CD1c-positive myeloid dendritic cell (primary cell): ENCODE measurements around the gene CIT.

Experiments
- DNase-seq: peaks from one replicate; pipeline ENCODE4 v3.0.0-alpha.2; 2016; ENCODE audit errors: extremely low spot score

CIT gene

DNA sequence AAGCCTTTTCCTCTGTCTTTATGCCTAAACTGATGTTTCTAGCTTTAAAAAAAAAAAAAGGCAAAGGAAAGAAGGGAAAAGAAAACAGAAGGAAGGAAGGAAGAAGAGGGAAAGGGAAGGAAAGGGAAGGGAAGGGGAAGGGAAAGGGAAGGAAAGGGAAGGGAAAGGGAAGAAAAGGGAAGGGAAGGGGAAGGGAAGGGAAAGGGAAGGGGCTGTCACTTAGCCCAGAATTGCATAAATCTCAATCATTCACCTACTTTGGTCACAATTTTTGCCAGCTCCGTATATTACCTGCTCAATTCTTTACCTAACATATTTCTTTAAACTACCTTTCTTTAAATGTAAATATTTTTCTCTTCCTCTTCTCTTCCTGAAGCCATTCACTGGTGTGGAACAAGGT, 26.8 kb downstream of the CIT start:
- no peak for DNase-seq

DNA sequence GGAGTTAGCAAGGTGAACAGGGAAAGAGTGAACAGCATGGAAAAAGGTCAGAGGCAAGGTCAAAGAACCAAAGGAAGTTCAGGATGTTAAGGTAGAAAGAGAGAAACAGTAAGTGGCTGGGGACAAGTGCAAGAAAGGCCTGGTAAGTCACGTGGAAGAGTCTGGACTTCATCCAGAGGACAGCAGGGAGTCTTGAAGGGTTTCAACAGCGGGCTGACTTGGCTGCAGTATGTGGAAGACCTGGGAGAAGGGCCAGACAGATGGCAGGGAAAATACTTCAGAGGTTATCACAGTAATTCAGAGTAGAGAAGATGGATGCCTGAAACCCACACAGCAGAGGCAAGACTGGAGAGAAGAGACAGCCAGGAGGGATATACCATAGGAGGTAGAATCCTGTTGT, 34.0 kb downstream of the CIT start:
- DNase-seq = no peak

DNA sequence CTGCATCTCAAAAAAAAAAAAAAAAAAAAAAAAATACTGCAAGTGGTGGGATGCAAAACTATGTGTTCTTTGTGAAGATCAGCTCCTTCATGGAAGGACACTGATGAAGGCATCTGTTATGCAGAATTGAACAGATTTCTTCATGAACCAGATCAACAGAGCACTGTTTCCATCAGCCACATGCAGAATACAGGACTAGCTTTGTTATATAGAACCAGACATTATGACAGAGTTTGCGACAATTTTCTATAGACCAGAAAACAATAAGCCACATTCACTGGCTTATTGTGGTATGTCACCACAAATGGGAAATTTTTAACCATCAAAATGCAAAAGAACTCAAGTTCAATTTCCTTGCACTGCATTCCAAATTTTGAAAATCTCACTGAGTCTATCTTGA, 34.7 kb downstream of the CIT start:
- no peak for DNase-seq

DNA sequence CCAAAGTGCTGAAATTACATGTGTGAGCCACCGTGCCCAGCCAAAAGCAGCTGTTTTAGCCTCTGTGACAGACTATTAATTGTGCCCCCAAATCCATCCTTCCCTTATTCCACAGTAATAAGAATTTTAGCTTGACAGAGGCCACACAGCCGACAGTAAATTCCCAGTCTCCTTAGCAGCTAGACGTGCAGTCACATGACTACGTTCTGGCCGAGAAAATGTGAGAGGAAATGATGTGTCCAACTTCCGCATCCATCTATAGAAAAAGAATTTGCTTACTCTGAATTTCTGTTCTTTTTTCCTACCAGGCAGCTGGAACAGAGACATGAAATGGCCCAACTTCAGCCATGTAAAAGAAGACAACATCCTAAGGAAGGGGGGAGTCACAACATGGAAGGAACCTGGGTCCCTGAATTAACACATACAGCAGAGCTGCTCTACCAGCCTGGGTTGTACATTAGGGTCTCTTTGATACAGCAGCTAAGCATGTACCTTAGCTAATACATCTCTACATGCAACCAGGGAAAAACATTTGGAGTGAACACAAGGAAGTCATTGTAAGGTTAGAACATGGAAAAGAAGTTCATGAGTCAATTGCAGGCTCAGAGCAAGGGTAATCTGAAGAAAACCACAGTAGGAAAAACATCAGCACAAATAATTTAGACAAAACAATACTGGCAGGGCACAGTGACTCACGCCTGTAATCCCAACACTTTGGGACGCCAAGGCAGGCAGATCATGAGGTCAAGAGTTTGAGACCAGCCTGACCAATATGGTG, 35.5 kb downstream of the CIT start:
- no peak for DNase-seq

DNA sequence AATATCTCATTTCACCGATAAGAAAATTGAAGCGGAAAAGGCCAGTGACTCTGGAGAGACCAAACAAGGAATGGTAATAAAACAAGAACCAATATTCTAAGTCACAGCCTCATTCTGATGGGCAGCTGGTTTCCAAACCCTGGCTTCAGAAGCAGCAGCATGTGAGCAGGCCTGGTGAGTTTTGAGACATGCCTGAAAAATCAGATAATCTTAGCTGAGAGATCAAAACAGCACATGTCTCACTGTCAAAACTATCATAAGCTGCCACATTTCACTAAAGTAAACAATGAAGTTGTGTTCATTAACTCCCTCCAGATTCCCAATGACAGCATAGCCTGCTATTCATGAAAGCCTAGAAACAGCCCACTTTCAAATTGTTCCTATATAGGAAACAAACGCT, 36.5 kb downstream of the CIT start:
- no peak for DNase-seq

DNA sequence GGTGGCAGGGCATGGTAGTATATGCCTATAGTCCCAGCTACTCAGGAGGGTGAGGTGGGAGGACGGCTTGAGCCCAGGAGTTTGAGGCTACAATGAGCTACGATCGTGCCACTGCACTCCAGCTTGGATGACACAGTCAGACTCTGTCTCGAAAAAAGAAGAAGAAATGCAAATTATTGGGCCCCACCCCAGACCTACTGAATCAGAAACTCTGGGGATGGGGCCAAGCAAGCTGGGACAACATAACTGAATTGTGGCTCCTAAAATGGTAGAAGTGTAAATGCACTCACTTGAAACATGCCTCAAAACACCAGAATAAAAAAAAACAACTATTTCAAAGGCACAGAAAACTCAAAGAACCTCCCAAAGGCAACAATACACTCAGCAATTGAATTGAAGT, 37.0 kb downstream of the CIT start:
- DNase-seq = no peak

DNA sequence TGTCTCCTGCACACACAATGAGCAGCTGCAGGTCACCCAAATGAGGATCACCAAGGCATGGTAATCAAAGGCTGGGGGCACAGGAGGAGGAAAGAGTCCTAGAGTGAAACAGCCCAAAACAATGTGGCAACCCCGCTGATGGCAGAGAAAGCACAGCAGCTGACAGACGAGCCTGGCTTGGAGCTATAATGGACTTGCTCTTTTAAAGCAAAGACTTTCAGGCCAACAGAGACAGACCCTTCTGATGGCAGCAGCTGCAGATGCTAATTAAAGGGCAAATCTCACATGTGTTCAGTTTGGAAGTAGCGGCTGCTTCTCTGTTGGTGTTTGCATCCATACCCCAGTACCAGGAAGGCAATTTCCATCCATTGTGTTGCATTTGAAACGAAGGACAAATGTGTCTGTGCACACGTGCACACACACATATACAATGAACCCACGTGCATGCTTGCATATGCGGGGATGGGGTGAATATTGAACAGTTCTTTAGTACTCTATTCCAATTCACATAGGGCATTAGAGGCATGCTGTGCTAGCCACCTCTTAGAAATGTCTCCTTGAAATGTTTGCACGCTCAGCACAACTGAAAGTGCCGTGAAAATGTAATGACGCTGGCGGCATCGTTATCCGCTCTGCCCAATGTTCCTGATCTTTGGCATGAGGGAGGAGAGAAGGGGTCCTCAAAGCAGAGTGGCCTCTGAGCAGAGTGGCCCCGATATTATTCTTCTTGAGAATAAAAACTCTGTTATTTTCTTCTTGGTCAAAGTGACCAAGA, 38.1 kb downstream of the CIT start:
- DNase-seq = no peak

DNA sequence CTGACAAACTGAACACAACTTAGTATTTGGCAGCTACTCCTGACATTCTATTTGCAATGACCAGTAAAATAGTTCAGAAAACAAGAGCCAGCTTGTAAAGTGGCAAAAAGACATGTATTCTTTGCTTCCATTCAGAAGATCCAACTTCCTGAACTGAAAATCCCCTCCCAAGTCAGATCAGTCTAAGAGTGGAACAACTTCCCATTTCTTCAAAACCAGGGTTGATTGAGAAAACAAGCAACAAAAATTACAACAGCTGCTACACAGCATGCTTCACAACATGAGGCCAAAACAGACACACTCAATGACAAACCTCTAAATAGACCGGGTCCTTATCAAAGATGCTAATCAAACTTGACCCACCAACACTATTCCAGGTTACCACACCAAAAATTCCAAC, 40.3 kb downstream of the CIT start:
- peak; percentile 39 for DNase-seq

DNA sequence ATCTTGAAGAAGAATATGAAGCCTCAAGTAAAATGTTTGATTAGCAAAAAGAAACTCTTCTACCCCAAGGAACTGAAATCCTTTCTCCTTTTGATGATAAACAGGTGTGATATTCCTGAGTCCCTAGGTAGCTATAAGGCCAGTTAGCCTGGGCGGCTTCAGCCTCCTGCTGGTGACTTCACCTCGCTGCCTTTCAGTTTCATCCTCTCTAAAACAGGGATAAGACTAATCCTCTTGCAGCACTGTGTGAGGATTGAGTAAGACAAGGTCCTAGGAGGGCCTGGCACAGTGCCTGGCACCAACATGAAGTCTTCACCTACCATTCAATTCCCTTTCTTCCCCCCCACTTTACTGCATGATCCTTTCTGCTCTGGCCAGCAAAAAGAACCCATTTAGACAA, 42.1 kb downstream of the CIT start:
- no peak for DNase-seq

DNA sequence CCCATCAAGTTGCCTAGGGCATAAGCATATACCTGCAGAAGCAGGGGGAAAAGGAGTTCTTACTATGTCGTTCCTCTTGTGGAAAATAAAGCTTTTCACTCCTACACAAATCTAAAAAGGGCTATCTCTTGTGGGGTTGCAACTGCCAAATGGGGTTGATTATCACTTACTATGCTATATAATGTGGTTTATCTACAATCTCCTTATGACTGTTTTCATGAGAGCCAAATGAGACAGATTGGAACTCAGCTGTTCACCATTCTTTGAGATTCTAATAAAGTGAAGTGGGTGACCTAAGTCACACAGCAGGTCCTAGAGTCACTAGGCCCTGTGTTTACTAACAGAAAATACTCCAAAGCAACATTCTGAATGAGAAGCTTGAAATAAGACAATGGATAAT, 47.7 kb downstream of the CIT start:
- no peak for DNase-seq

DNA sequence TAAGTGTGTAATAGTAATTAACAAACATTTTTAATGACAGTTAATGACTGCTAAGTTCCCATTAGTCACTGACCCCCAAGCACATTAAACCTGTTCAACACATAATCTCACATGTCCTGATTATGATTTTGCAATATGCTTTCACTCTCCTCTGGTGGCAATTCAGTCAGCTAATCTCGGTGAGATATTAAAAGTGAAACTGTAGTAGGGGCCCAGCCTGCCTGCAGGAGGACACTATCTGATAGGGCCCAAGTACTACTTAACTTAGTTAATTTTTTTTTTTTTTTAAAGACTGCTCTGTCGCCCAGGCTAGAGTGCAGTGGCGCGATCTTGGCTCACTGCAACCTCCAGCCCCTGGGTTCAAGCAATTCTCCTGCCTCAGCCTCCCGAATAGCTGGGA, 48.8 kb downstream of the CIT start:
- no peak for DNase-seq

DNA sequence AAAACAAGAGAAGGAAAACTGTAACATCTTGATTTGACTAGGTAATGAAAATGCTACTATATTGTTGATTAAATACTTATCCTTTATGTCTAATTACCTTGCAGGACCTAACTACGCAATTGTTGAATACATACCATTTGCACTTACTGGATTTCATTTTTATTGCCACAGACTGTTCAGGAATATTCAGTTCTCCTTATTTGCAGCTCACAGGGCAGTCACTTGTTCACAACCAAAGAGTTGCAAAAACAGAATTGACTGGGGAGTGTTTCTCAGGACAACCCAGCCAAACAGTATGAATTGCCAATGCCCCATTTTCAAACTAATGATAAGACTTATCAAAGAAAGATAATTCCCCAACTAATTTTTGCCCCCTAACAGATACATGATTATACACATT, 49.4 kb downstream of the CIT start:
- no peak for DNase-seq

DNA sequence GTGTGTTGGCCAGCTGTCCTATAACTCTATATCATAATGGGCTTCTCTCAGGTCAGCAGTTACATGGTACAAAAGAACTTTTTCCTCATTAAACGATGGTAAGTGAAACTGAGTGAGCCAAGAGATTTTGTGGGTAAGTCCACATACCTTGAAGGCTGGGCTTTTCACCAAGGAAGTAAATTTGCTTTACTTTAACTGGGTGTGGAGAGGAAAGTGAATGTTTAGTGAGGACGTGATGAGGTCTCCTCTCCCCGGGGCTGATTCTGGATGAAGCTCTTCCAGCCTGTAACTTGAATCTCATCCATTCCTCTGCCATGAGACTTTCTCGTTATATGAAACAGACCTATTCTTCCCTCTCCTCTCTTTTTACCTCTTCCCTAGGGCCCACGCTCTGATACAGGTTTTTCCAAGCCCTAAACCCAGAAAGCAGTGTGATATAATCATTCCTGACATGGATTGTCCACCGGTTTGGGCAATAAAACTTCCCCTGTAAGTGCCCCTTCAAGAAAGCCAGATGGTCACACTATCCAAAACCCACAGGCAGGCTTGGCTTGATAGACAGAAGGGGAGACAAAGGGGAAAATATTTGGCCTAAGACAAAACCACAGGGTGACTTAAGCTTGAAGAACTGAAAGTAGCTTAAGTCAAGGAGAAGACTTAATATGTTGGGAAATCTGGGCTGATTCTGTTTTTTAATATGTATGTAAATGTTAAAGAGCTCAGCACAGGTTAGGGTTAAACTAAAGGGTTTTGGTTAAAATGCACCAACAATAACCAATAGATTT, 50.3 kb downstream of the CIT start:
- DNase-seq = no peak

DNA sequence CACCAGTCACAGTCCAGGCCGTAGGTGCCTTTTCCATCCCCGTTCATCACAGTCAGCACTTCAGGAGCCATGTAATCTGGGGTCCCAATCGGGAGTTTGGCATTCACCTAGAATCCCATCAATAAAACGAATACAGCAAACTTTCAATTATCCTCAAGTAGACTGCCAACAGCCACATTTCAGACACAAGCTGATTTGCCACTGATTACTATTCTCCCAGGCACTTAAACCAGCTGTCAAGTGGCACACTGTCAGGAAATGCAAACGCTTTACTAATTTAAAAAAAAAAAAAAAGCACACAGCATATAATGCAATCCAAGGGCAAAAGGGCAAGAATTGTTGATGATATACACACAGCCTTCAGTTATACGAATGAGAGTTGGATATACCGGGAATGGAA, 51.9 kb downstream of the CIT start:
- no peak for DNase-seq

DNA sequence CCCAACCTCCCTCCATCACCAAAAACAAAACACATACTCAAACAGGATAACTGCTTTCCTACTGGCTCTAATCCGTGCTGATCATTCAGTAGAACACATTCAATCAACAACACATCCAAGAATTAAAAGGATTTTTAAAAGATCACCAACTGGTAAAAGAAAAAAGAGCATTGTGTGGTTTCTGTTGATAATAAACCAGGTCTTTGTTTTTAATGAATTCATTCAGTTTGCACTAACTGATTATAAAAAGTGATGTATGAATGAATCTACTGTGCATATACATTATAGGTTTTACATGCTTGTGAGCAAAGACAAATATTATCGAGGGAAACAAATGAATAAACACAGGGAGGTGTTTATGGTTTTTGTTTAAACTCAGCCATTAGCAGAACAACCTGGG, 55.1 kb downstream of the CIT start:
- DNase-seq = no peak

DNA sequence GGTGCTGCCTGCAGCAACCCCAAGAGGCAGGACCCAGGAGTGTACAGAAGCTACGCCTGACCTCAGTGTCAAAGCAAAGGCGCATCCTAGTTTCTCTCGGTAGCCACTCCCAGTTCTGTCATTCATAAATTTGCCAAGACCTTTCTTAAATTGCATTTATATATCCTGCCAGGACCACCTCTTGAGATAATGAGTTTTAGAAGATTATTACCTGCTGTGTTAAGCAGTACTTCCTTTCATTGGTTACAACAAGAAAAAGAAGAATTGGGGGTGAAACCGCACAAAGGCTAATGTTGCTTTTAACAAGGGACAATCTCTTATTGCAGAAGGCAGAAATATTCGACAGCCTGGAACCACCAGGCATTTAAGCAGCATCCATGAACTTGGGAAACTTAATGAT, 57.8 kb downstream of the CIT start:
- DNase-seq = no peak

DNA sequence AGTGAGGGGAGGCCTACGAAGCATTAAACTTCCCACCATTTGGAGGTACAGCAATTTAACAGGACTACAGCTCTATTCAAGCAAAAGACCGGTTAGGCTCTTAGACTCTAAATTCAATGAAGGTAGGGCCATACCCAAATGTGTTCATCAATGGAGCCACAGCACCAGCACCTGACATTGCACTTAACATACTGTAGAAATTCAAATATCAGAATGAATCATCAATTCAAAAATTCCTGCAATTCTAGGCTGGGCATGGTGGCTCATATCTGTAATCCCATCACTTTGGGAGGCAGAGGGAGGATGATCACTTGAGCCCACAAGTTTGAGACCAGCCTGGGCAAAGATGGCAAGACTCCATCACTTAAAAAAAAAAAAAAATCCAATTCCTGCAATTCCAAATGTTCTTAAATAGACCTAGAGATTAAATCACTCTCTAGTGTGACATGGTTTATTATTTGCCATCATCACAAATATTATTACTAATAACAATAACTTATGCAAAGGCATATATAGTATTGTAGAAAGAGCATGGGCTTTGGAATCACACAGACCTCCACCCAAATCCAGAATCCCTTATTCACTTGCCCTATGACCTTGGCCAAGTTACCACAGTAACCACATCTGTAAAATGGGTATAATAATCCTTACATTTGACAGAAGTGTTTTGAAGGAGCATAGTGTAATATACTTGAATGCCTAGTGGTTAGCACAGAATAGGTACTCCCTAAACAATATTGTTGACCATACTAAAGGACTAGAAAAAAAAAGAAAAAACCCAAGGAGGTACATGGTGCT, 59.4 kb downstream of the CIT start:
- DNase-seq = no peak

DNA sequence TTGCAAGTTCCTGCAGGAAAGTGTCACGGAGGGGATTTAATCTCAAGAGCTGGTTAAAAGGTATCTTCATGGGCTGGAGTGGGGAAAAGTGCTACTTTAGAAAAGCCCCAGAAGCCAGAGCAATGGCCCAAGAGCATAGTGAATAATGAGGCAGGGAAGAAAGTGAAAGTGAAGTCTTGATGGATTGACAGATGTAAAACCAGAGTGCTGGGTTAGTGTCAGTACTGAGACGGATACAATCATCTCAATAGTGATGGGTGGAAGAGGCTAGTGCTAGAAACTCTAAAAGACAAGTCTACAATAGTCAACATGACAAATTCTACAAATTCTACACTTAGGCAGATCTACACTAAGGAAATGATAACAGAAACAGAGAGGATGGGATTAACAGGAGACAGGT, 68.1 kb downstream of the CIT start:
- DNase-seq = no peak

DNA sequence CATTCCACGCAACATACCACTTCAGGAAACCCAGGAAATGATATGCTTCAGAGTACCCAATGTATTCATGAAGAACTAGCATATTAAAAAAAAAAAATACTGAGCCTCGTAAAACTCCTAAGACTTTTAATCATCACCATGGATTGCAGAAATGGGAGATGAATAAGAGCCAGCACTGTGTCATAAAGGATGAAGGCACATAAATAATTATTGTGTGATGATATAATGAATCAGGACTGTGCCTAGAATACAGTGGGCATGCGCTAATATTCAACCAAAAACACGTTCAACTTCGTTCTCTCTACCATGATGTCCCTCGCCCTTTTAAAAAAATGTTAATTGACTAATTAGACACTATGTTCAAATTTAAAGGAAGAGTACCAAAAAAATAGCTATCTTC, 68.7 kb downstream of the CIT start:
- DNase-seq = no peak

DNA sequence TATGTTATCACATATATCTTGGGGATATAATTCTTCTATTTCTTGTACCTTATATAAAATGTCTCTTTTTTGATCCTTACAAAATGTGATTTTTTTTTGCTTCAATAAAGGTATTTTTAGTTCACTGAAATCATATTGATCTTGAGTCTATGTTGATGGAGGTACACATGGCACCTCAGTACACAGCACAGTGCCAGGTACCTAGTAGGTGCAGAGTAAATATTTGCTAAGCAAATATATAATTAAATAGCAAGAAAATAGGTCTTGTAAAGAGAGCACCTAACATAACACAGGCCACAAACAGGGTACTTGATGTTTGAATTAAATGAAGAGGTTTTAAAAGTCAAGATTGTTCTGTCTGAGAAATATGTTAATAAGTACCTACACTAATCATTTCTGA, 69.7 kb downstream of the CIT start:
- DNase-seq = no peak

DNA sequence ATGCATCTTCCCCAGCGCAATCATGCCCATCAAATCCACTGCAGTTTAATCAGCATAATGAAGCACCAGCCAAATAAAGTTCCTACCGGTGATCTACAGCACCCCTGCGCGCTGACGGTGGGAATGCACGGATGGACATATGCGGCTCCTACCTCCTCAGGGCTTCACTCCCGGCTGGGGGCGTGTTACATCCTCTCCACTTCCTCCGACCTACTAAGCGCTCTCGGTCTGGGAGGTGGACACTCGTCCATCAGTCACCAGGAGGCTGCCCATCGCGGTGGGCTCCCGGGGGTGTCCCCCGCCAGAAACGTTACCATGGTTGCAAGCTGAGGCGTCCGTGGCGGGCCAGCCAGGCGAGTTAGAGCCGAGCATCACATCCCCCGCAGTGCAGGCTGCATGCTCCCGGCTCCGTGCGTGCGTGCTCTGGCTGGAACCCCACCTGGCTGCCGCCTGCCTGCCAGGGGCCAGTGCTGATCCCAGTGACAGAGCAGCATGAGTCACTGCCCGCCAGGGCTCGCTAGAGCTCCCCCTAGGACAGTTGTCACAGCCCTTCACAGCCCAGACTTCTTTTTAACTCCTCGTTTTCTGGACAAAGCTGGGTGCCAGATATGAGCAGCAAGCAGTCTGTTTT, 73.0 kb downstream of the CIT start:
- DNase-seq = no peak
